Right lobe of liver (tissue), 4 donors: Measurements from ENCODE around the gene C2CD3.

ENCODE experiments used
- CTCF ChIP-seq, 4 donors: fragments of 200-600 bp in 3 of 4; fragments of 450-650 bp in 1 of 4; IDR thresholded peaks; one replicate each; pipeline versions ENCODE4 v1.5.1 to v1.8.0; 2016 to 2022; ENCODE audit warnings: antibody characterized with exemption in 4 of 4, mild to moderate bottlenecking in 2 of 4
- POLR2A ChIP-seq: fragments of 450-650 bp; IDR thresholded peaks from one replicate; pipeline ENCODE4 v1.6.1; 2017; ENCODE audit warnings: antibody characterized with exemption, mild to moderate bottlenecking
- donor health status: DM: no; HTN: no; CAD: no.
- donor health status: DM: no; HTN: no; CAD: no.
- donor health status: DM: no; HTN: yes; CAD: no.

- TF ChIP-seq POLR2A = no peak
- TF ChIP-seq CTCF (IDR thresholded peaks at IDR 0.05) = no peak
These were observed 85.8 kb downstream of the C2CD3 start for GRCh38 chr11:74084796-74085541.
